ENCODE data around the gene DND1.

Gene DND1

GRCh38 chr5:140700177-140701144, 27.1 kb upstream of the DND1 start, which contains the start of gene ZMAT2:
TSS of gene ZMAT2 (plus strand) at chr5:140700447. CDS start at chr5:140700461, 14 bp downstream.
- Histone ChIP-seq H3K27ac (ENCODE audit: low read depth in 2 of 2, low read length in 2 of 2) (peak within 1 kb of the TSS in 1 of 2 donors; percentile 67), H3K9ac (ENCODE audit: low read depth in 1 of 2, low read length in 2 of 2) (peak within 1 kb of the TSS; percentile 76 to 96), H3K4me3 (ENCODE audit: low read length in 2 of 2) (peak within 1 kb of the TSS; percentile 96 to 99), H3K4me1 (ENCODE audit: control insufficient read depth in 2 of 2, insufficient read depth in 2 of 2, low read length in 2 of 2) (peaks cover 11 to 13% of the 10 kb centered on the region in 2 donors), H3K9me3 (ENCODE audit: control insufficient read depth in 2 of 2, low read length in 2 of 2) (no peaks in the 10 kb centered on the region), H3K36me3 (ENCODE audit: control insufficient read depth in 2 of 2, insufficient read depth in 2 of 2, low read length in 2 of 2) (peaks cover 69 to 75% of the 10 kb centered on the region in 2 donors), H3K27me3 (ENCODE audit: control insufficient read depth in 2 of 2, insufficient read depth in 2 of 2, low read length in 2 of 2) (no peaks in the 10 kb centered on the region)

- Histone ChIP-seq H3K27me3 (ENCODE audit: control insufficient read depth in 2 of 2, insufficient read depth in 2 of 2, low read length in 2 of 2) (no peaks in the 10 kb centered on the region), H3K4me1 (ENCODE audit: control insufficient read depth in 2 of 2, insufficient read depth in 2 of 2, low read length in 2 of 2) (peaks cover 15 to 18% of the 10 kb centered on the region in 2 donors), H3K9ac (ENCODE audit: low read depth in 1 of 2, low read length in 2 of 2) (no peak overlapping the region), H3K4me3 (ENCODE audit: low read length in 2 of 2) (no peak overlapping the region), H3K9me3 (ENCODE audit: control insufficient read depth in 2 of 2, low read length in 2 of 2) (no peaks in the 10 kb centered on the region), H3K36me3 (ENCODE audit: control insufficient read depth in 2 of 2, insufficient read depth in 2 of 2, low read length in 2 of 2) (peaks cover 61 to 65% of the 10 kb centered on the region in 2 donors), H3K27ac (ENCODE audit: low read depth in 2 of 2, low read length in 2 of 2) (no peak overlapping the region)
Observed at GRCh38 chr5:140696891-140697492, 23.6 kb upstream of the DND1 start.

GRCh38 chr5:140694276-140694675, 20.9 kb upstream of the DND1 start:
- peaks cover 57 to 58% of the 10 kb centered on the region in 2 donors for H3K36me3 ChIP-seq (ENCODE audit: control insufficient read depth in 2 of 2, insufficient read depth in 2 of 2, low read length in 2 of 2)
- H3K9ac ChIP-seq (ENCODE audit: low read depth in 1 of 2, low read length in 2 of 2), result no peak overlapping the region
- no peaks in the 10 kb centered on the region for H3K27me3 ChIP-seq (ENCODE audit: control insufficient read depth in 2 of 2, insufficient read depth in 2 of 2, low read length in 2 of 2)
- peaks cover 10 to 11% of the 10 kb centered on the region in 2 donors for H3K4me1 ChIP-seq (ENCODE audit: control insufficient read depth in 2 of 2, insufficient read depth in 2 of 2, low read length in 2 of 2)
- no peak overlapping the region for H3K4me3 ChIP-seq (ENCODE audit: low read length in 2 of 2)
- no peak overlapping the region for H3K27ac ChIP-seq (ENCODE audit: low read depth in 2 of 2, low read length in 2 of 2)
- no peaks in the 10 kb centered on the region for H3K9me3 ChIP-seq (ENCODE audit: control insufficient read depth in 2 of 2, low read length in 2 of 2)

- Histone ChIP-seq H3K9ac (ENCODE audit: low read depth in 1 of 2, low read length in 2 of 2) (peak within 1 kb of the TSS; percentile 80 to 92), H3K9me3 (ENCODE audit: control insufficient read depth in 2 of 2, low read length in 2 of 2) (no peaks in the 10 kb centered on the region), H3K36me3 (ENCODE audit: control insufficient read depth in 2 of 2, insufficient read depth in 2 of 2, low read length in 2 of 2) (peaks cover 31% of the 10 kb centered on the region in 2 donors), H3K27me3 (ENCODE audit: control insufficient read depth in 2 of 2, insufficient read depth in 2 of 2, low read length in 2 of 2) (no peaks in the 10 kb centered on the region), H3K4me1 (ENCODE audit: control insufficient read depth in 2 of 2, insufficient read depth in 2 of 2, low read length in 2 of 2) (peaks cover 10 to 11% of the 10 kb centered on the region in 2 donors), H3K4me3 (ENCODE audit: low read length in 2 of 2) (peak within 1 kb of the TSS; percentile 93 to 94), H3K27ac (ENCODE audit: low read depth in 2 of 2, low read length in 2 of 2) (peak within 1 kb of the TSS; percentile 87 to 92)
Observed at GRCh38 chr5:140690941-140691924, 17.9 kb upstream of the DND1 start, which contains the start of the genes HARS1 and HARS2. TSS of gene HARS1 (minus strand) at chr5:140691370. CDS start at chr5:140691304, 66 bp downstream. TSS of gene HARS2 (plus strand) at chr5:140691455. CDS start at chr5:140691649, 194 bp downstream.

GRCh38 chr5:140690376-140690932, 17.1 kb upstream of the DND1 start:
- Histone ChIP-seq H3K9me3 (ENCODE audit: control insufficient read depth in 2 of 2, low read length in 2 of 2) (no peaks in the 10 kb centered on the region), H3K4me1 (ENCODE audit: control insufficient read depth in 2 of 2, insufficient read depth in 2 of 2, low read length in 2 of 2) (peaks cover 10 to 11% of the 10 kb centered on the region in 2 donors), H3K9ac (ENCODE audit: low read depth in 1 of 2, low read length in 2 of 2) (peak overlapping the region; percentile 80 to 89), H3K27ac (ENCODE audit: low read depth in 2 of 2, low read length in 2 of 2) (peak overlapping the region in 1 of 2 donors; percentile 87), H3K27me3 (ENCODE audit: control insufficient read depth in 2 of 2, insufficient read depth in 2 of 2, low read length in 2 of 2) (no peaks in the 10 kb centered on the region), H3K36me3 (ENCODE audit: control insufficient read depth in 2 of 2, insufficient read depth in 2 of 2, low read length in 2 of 2) (peaks cover 23 to 26% of the 10 kb centered on the region in 2 donors), H3K4me3 (ENCODE audit: low read length in 2 of 2) (peak overlapping the region; percentile 93 to 94)

GRCh38 chr5:140678993-140679392, 5.6 kb upstream of the DND1 start:
- Histone ChIP-seq H3K4me3 (ENCODE audit: low read length in 2 of 2) (no peak overlapping the region), H3K27ac (ENCODE audit: low read depth in 2 of 2, low read length in 2 of 2) (no peak overlapping the region), H3K36me3 (ENCODE audit: control insufficient read depth in 2 of 2, insufficient read depth in 2 of 2, low read length in 2 of 2) (peaks cover 48 to 62% of the 10 kb centered on the region in 2 donors)

GRCh38 chr5:140677947-140678346, 4.6 kb upstream of the DND1 start:
- Histone ChIP-seq H3K9me3 (ENCODE audit: control insufficient read depth in 2 of 2, low read length in 2 of 2) (no peaks in the 10 kb centered on the region), H3K4me3 (ENCODE audit: low read length in 2 of 2) (no peak overlapping the region), H3K4me1 (ENCODE audit: control insufficient read depth in 2 of 2, insufficient read depth in 2 of 2, low read length in 2 of 2) (peaks cover 0 to 4% of the 10 kb centered on the region in 2 donors), H3K27ac (ENCODE audit: low read depth in 2 of 2, low read length in 2 of 2) (no peak overlapping the region), H3K9ac (ENCODE audit: low read depth in 1 of 2, low read length in 2 of 2) (no peak overlapping the region), H3K36me3 (ENCODE audit: control insufficient read depth in 2 of 2, insufficient read depth in 2 of 2, low read length in 2 of 2) (peaks cover 53 to 68% of the 10 kb centered on the region in 2 donors), H3K27me3 (ENCODE audit: control insufficient read depth in 2 of 2, insufficient read depth in 2 of 2, low read length in 2 of 2) (no peaks in the 10 kb centered on the region)

More at GRCh38 chr5:140678993-140679392, 5.6 kb upstream of the DND1 start:
- H3K4me1 ChIP-seq (ENCODE audit: control insufficient read depth in 2 of 2, insufficient read depth in 2 of 2, low read length in 2 of 2), result peaks cover 0 to 4% of the 10 kb centered on the region in 2 donors
- H3K27me3 ChIP-seq (ENCODE audit: control insufficient read depth in 2 of 2, insufficient read depth in 2 of 2, low read length in 2 of 2), result no peaks in the 10 kb centered on the region
- no peak overlapping the region for H3K9ac ChIP-seq (ENCODE audit: low read depth in 1 of 2, low read length in 2 of 2)
- H3K9me3 ChIP-seq (ENCODE audit: control insufficient read depth in 2 of 2, low read length in 2 of 2), result no peaks in the 10 kb centered on the region

GRCh38 chr5:140674629-140675028, 1.3 kb upstream of the DND1 start:
- Histone ChIP-seq H3K4me1 (ENCODE audit: control insufficient read depth in 2 of 2, insufficient read depth in 2 of 2, low read length in 2 of 2) (peaks cover 0 to 9% of the 10 kb centered on the region in 2 donors), H3K27me3 (ENCODE audit: control insufficient read depth in 2 of 2, insufficient read depth in 2 of 2, low read length in 2 of 2) (no peaks in the 10 kb centered on the region), H3K4me3 (ENCODE audit: low read length in 2 of 2) (no peak overlapping the region), H3K27ac (ENCODE audit: low read depth in 2 of 2, low read length in 2 of 2) (no peak overlapping the region), H3K9ac (ENCODE audit: low read depth in 1 of 2, low read length in 2 of 2) (no peak overlapping the region), H3K36me3 (ENCODE audit: control insufficient read depth in 2 of 2, insufficient read depth in 2 of 2, low read length in 2 of 2) (peaks cover 57 to 69% of the 10 kb centered on the region in 2 donors), H3K9me3 (ENCODE audit: control insufficient read depth in 2 of 2, low read length in 2 of 2) (no peaks in the 10 kb centered on the region)

- no peak overlapping the region for H3K9ac ChIP-seq (ENCODE audit: low read depth in 1 of 2, low read length in 2 of 2)
- no peaks in the 10 kb centered on the region for H3K27me3 ChIP-seq (ENCODE audit: control insufficient read depth in 2 of 2, insufficient read depth in 2 of 2, low read length in 2 of 2)
- H3K4me3 ChIP-seq (ENCODE audit: low read length in 2 of 2), result no peak overlapping the region
- H3K36me3 ChIP-seq (ENCODE audit: control insufficient read depth in 2 of 2, insufficient read depth in 2 of 2, low read length in 2 of 2), result peaks cover 58 to 69% of the 10 kb centered on the region in 2 donors
- peaks cover 0 to 9% of the 10 kb centered on the region in 2 donors for H3K4me1 ChIP-seq (ENCODE audit: control insufficient read depth in 2 of 2, insufficient read depth in 2 of 2, low read length in 2 of 2)
- no peak overlapping the region for H3K27ac ChIP-seq (ENCODE audit: low read depth in 2 of 2, low read length in 2 of 2)
- H3K9me3 ChIP-seq (ENCODE audit: control insufficient read depth in 2 of 2, low read length in 2 of 2), result no peaks in the 10 kb centered on the region
Observed at GRCh38 chr5:140674211-140674610, 835 bp upstream of the DND1 start.
